GM10266 (cell line): Measurements from ENCODE around the gene DCP1A.
"Not testable (repeated sequence)": the region's sequence is repeated elsewhere in the genome, so short reads cannot be mapped to it uniquely, and the experiment has no call there.

Experiments used
- DNase-seq: peaks from one replicate; pipeline ENCODE4 v3.0.0; 2012; ENCODE audit errors: extremely low spot score
- TF ChIP-seq, protein P1 (sequence below): IDR thresholded peaks from 2 replicates; pipeline ENCODE4 v1.5.1; 2012; ENCODE audit warnings: mild to moderate bottlenecking, low read depth; ENCODE audit not compliant: control insufficient read depth, insufficient read depth; ENCODE audit errors: missing control alignments

DCP1A gene

GRCh38 chr3:53328746-53329145 is 18.6 kb downstream of the DCP1A start:
- DNase-seq: no peak
- TF ChIP-seq, protein P1, sequence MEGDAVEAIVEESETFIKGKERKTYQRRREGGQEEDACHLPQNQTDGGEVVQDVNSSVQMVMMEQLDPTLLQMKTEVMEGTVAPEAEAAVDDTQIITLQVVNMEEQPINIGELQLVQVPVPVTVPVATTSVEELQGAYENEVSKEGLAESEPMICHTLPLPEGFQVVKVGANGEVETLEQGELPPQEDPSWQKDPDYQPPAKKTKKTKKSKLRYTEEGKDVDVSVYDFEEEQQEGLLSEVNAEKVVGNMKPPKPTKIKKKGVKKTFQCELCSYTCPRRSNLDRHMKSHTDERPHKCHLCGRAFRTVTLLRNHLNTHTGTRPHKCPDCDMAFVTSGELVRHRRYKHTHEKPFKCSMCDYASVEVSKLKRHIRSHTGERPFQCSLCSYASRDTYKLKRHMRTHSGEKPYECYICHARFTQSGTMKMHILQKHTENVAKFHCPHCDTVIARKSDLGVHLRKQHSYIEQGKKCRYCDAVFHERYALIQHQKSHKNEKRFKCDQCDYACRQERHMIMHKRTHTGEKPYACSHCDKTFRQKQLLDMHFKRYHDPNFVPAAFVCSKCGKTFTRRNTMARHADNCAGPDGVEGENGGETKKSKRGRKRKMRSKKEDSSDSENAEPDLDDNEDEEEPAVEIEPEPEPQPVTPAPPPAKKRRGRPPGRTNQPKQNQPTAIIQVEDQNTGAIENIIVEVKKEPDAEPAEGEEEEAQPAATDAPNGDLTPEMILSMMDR: no peak

GRCh38 chr3:53327986-53328385 is 19.4 kb downstream of the DCP1A start:
- not testable (repeated sequence) for DNase-seq

DNA sequence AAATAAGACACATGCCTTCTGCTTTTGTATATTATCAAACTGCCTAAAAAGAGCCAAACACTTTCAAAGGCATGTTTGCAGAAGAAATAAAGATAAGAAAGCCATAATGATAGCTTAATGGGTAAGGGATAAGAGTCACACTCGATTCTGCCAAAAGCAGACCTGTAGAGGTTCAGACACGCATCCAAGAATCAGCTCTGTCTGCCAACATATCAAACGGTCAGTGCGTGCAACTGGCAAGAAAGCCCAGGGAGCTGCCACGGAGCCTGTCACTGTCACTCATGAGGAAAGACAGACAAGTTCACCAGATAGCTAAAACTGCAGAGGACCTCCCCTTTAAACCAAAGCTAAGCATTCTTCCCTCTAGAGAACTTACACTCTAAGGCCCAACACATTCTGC is 23.2 kb downstream of the DCP1A start:
- TF ChIP-seq, protein P1: no peak
- DNase-seq: no peak

GRCh38 chr3:53320697-53321096 is 26.6 kb downstream of the DCP1A start:
- no peak for DNase-seq
- TF ChIP-seq, protein P1: no peak

DNA sequence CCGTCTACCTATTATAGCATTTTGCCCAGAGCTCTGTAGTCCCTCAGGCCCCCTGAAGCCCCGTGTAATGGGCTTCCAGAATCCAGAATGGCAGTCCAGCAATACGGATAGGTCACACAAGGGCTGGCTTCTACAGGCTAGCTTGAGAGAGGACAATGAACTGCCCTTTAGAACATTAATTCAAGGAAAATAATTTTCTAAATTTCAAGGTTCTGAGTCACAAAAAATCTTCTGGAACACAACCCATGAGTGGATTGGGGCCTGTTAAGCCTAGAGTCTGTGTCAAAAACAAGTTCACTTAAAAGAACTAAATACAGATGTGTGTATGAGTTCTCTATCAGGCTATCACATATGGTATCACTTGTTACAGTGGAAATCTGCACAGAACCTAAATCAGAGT is 28.8 kb downstream of the DCP1A start:
- DNase-seq: no peak
- TF ChIP-seq, protein P1: no peak

DNA sequence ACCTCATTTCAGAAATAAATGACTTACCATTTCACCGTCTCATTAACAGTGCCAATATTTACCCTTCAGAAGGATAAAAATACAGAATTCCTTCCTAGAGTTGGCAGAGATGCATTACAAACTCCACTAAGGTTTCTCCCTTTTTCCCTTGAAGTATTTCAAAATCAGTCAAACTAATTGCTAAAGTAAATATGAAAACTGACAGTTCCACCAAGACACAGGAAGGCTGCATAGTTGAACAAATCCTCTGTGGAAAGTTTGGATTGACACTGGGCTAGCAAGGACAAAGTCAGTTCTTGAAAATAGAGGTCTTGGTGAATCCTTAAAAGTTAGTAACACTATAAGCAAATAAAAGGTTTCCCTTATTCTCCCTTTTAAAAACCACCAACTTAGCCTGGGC is 34.5 kb downstream of the DCP1A start:
- DNase-seq: no peak
- TF ChIP-seq, protein P1: no peak

DNA sequence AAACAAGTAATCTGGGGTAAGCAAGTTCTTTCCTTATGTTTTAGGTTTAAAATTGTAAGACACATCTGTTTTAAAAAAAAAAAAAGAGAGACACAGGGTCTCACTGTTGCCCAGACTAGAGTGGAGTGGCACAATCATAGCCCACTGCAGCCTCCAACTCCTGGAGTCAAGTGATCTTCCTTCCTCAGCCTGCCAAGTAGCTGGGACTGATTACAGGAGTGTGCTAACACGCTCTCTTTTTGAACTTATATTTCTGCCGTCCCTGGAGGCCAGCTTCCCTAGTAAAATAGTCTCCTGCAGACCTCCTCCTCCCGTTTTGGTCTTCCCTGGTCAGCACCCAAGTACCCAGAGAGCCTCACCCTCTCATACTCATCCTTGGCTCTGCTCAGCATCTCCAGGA is 35.5 kb downstream of the DCP1A start:
- no peak for DNase-seq
- TF ChIP-seq, protein P1: no peak

GRCh38 chr3:53303957-53304356 is 43.4 kb downstream of the DCP1A start:
- no peak for DNase-seq
- TF ChIP-seq, protein P1: no peak
